CD4-positive, alpha-beta T cell treated with Interleukin-15 for 4 hours (primary cell): Measurements from ENCODE around the gene OTUD7B.
"Not testable (repeated sequence)": the region's sequence is repeated elsewhere in the genome, so short reads cannot be mapped to it uniquely, and the experiment has no call there.

Source experiments
- DNase-seq: peaks from one replicate; pipeline ENCODE4 v3.0.0-alpha.2; 2020; ENCODE audit warnings: low spot score

The OTUD7B gene

GRCh38 chr1:150010393-150011115 is at the start of gene OTUD7B:
TSS of gene OTUD7B (minus strand) at chr1:150010726. CDS start at chr1:149977510, 33,216 bp downstream.
- DNase-seq = peak; percentile 66

- no peak for DNase-seq
These were observed 49.7 kb upstream of the OTUD7B start for GRCh38 chr1:150060260-150060659.

- no peak for DNase-seq
These were observed 45.9 kb upstream of the OTUD7B start for GRCh38 chr1:150056407-150056806.

- not testable (repeated sequence) for DNase-seq
These were observed 45.0 kb upstream of the OTUD7B start for GRCh38 chr1:150055507-150055906.

GRCh38 chr1:150053926-150054325 is 43.4 kb upstream of the OTUD7B start:
- DNase-seq = no peak

GRCh38 chr1:150051905-150052412 is 41.4 kb upstream of the OTUD7B start:
- DNase-seq = not testable (repeated sequence)

GRCh38 chr1:150051089-150051373 is 40.5 kb upstream of the OTUD7B start:
- no peak for DNase-seq

- DNase-seq = no peak
These were observed 39.4 kb upstream of the OTUD7B start for GRCh38 chr1:150049926-150050325.

GRCh38 chr1:150034336-150034735 is 23.8 kb upstream of the OTUD7B start:
- no peak for DNase-seq

GRCh38 chr1:150028322-150028721 is 17.8 kb upstream of the OTUD7B start:
- DNase-seq = no peak

- DNase-seq = no peak
These were observed 13.6 kb upstream of the OTUD7B start for GRCh38 chr1:150024156-150024555.

- DNase-seq = no peak
These were observed 11.8 kb upstream of the OTUD7B start for GRCh38 chr1:150022357-150022756.

GRCh38 chr1:150021191-150021694 is 10.7 kb upstream of the OTUD7B start:
- DNase-seq = no peak

- no peak for DNase-seq
These were observed 10.2 kb upstream of the OTUD7B start for GRCh38 chr1:150020711-150021110.

- no peak for DNase-seq
These were observed 7.6 kb upstream of the OTUD7B start for GRCh38 chr1:150018165-150018564.

GRCh38 chr1:150017206-150017750 is 6.8 kb upstream of the OTUD7B start:
- no peak for DNase-seq

GRCh38 chr1:150015651-150016131 is 5.2 kb upstream of the OTUD7B start:
- no peak for DNase-seq

- no peak for DNase-seq
These were observed 2.1 kb upstream of the OTUD7B start for GRCh38 chr1:150012611-150013010.

GRCh38 chr1:150009604-150010392 is 728 bp downstream of the OTUD7B start:
- DNase-seq = peak; percentile 41

- DNase-seq = no peak
These were observed 1.8 kb downstream of the OTUD7B start for GRCh38 chr1:150008699-150009098.

- no peak for DNase-seq
These were observed 3.6 kb downstream of the OTUD7B start for GRCh38 chr1:150006881-150007421.

- no peak for DNase-seq
These were observed 4.9 kb downstream of the OTUD7B start for GRCh38 chr1:150005606-150006005.
